HG03039 (cell line): ENCODE data around the gene CERS6.

Experiments used
- ATAC-seq: cut with Tn5 transposase; IDR thresholded peaks from one replicate; pipeline ENCODE4 v1.9.1; 2021; ENCODE audit warnings: mild to moderate bottlenecking, moderate library complexity; ENCODE audit not compliant: unreplicated experiment

Gene CERS6

GRCh38 chr2:168528469-168528868 lies 72.4 kb downstream of the CERS6 start:
- no peak for ATAC-seq

- no peak for ATAC-seq
Observed at GRCh38 chr2:168529054-168529833, 73.2 kb downstream of the CERS6 start.

GRCh38 chr2:168529900-168530561 lies 74.0 kb downstream of the CERS6 start:
- no peak for ATAC-seq

GRCh38 chr2:168530982-168531622 lies 75.0 kb downstream of the CERS6 start:
- no peak for ATAC-seq

GRCh38 chr2:168534926-168535325 lies 78.9 kb downstream of the CERS6 start:
- ATAC-seq, result no peak

GRCh38 chr2:168536925-168537466 lies 80.9 kb downstream of the CERS6 start:
- ATAC-seq, result no peak

- no peak for ATAC-seq
Observed at GRCh38 chr2:168538133-168538532, 82.1 kb downstream of the CERS6 start.

- no peak for ATAC-seq
Observed at GRCh38 chr2:168538534-168538933, 82.5 kb downstream of the CERS6 start.

- ATAC-seq, result no peak
Observed at GRCh38 chr2:168539945-168540344, 83.9 kb downstream of the CERS6 start.

- no peak for ATAC-seq
Observed at GRCh38 chr2:168541858-168542257, 85.8 kb downstream of the CERS6 start.

- no peak for ATAC-seq
Observed at GRCh38 chr2:168543037-168543436, 87.0 kb downstream of the CERS6 start.

GRCh38 chr2:168543935-168544334 lies 87.9 kb downstream of the CERS6 start:
- no peak for ATAC-seq

GRCh38 chr2:168545439-168546082 lies 89.5 kb downstream of the CERS6 start:
- no peak for ATAC-seq

GRCh38 chr2:168550670-168551069 lies 94.6 kb downstream of the CERS6 start:
- no peak for ATAC-seq

GRCh38 chr2:168552450-168552856 lies 96.4 kb downstream of the CERS6 start:
- ATAC-seq, result peak; percentile 88

GRCh38 chr2:168555283-168555682 lies 99.2 kb downstream of the CERS6 start:
- ATAC-seq, result no peak

GRCh38 chr2:168559187-168559586 lies 103.1 kb downstream of the CERS6 start:
- no peak for ATAC-seq

GRCh38 chr2:168560817-168561499 lies 104.9 kb downstream of the CERS6 start:
- no peak for ATAC-seq

GRCh38 chr2:168561991-168562390 lies 105.9 kb downstream of the CERS6 start:
- ATAC-seq, result no peak

- ATAC-seq, result no peak
Observed at GRCh38 chr2:168562971-168563370, 106.9 kb downstream of the CERS6 start.

- ATAC-seq, result no peak
Observed at GRCh38 chr2:168564641-168565040, 108.6 kb downstream of the CERS6 start.
